HG03039 (cell line): ENCODE data around the gene PTPRM.
"Not testable (repeated sequence)": the region's sequence is repeated elsewhere in the genome, so short reads cannot be mapped to it uniquely, and the experiment has no call there.

Experiments used
- ATAC-seq: cut with Tn5 transposase; IDR thresholded peaks from one replicate; pipeline ENCODE4 v1.9.1; 2021; ENCODE audit warnings: mild to moderate bottlenecking, moderate library complexity; ENCODE audit not compliant: unreplicated experiment

Gene PTPRM

DNA sequence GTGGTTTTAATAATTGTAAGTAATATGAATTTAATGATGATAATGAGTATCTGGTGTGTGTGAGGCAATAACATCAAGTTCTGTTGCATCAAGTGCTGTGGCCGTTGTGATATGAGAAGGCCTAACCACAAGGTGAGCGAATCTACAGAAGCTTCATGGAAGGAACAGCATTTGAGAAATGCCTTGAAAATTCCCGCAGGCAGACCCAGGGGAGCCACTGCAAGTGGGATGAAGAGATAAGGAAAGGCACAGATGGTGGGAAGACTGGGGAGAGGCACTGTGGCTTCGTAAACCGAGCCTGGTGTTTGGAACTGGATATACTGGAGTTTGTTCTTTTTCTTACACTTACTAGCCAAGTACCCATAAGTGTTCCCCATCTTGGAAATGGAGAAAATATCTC, 357.5 kb downstream of the PTPRM start:
- no peak for ATAC-seq

DNA sequence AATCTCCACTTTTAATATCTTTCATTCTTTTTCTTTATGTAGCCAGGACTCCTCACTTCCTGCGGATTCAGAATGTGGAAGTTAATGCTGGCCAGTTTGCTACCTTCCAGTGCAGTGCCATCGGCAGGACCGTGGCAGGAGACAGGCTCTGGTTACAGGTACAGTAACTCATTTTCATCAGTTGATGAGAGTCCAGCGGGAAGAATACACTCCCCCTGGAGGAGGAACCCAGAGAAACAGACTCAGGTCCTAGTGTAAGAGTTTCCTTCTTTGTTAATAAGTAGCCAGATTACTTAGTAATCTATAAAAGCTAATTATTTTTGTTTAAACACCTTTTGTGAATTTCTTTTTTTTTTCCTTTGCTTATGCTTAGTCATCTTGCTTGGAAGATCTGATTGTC, 359.4 kb downstream of the PTPRM start:
- ATAC-seq = no peak

- ATAC-seq = no peak
Observed at GRCh38 chr18:7927119-7927518, 360.0 kb downstream of the PTPRM start.

GRCh38 chr18:7931763-7932162, 364.6 kb downstream of the PTPRM start:
- no peak for ATAC-seq

DNA sequence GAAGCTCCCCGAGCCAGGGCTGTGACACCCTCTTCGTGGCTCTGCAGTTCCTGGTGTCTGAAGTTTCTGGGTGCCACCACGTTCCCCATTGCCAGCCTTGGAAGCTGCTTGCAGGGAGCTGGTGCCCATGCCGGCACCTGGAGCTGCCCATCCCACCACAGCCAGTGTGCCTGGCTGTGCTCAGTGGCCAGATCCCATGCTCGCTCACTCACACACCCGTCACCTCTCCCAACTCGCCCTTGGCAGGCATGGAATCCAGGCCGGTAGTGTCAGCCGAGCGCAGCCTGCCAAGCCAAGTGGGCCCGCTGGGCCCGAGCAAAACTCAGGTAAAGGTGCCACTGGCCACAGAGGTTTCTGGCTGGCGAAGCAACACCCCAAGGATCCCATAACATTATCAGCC, 370.2 kb downstream of the PTPRM start:
- no peak for ATAC-seq

DNA sequence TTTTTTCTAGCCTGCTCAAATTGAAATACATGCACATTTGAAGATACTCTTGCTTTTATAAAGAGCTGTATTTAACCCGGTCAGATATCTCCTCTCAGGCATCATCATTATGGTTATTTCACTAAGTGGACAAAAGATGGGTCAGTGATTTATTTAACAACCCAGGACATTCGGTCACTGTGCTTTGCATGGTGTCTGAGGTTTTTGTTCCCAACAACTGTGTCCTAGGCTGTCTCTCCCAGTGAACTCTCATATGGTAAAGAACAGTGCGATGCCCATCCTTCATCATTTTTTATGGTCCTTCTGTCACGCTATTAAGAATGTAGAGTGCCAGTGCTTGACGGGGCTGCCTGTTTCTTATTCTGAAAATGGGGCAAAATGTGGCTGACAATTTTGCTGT, 372.4 kb downstream of the PTPRM start:
- no peak for ATAC-seq

DNA sequence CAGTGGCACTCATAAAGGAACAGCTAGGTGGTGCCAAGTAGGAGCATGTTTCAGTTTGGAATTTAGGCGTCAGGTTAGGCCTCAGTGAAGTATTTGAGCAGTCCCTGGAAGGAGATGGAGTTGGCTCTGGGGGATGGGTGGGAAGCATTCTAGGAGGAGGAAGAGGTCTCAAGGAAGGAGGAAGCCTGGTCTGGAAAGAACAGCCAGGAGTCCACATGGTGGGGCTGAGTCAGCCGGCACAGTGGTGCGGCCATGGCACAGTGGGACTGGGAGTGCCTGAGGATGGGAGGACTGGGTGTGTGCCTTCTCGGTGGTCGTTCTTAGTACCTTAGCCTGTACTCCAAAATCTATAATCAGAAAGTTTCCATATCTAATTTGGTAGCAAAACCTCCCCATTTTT, 373.3 kb downstream of the PTPRM start:
- ATAC-seq = no peak

GRCh38 chr18:7940971-7941370, 373.9 kb downstream of the PTPRM start:
- no peak for ATAC-seq

DNA sequence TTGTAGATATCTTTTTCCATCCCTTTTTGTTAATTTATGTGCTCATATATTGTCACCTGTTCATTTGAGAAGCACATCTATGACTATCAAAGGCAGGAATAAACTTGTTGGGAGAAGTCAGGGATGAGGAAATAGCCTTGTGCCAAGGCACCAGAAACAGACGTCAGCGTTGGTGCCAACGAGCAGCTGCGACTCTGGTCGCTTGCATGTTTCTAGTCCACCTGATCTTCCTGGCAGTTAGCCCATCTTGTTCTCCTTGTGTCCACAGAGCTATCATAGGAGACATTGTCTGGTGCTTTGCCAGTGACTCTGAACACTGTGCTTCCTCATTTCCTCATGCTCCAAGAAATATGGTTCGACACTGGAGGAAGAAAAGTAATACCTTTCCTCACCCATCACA, 374.4 kb downstream of the PTPRM start:
- ATAC-seq = no peak

- no peak for ATAC-seq
Observed at GRCh38 chr18:7945882-7946281, 378.8 kb downstream of the PTPRM start.

DNA sequence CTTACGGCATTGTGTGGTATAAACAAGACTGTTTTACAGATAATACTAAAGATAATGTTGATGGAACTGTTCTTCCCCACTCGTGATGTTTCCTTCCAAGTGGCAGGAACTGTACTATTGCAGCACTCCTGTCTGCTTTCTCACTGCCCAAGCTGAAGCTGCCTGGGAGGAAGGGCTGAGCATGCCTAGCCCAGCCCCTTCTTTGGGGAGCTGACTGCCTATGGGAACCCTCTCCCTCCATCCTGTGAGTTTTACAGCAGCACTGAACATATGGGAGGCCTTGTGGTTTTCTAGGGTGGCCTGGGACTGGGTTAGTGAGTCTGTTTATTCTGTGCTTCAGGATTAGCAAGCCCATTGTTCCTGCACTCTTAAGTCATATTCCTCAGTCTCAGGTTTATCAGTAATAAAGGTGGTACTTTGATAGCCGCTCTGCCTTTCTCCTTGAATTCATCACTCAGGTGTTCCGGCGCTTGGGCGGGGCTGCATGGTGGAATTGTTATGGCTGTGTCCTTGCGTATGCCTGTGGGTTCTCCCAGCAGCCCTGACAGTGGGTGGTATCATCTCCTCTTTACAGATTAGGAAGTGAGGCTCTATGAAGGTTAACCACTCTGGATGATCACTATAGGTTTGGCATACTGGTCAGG, 379.7 kb downstream of the PTPRM start:
- ATAC-seq = no peak

GRCh38 chr18:7950380-7951136, 383.4 kb downstream of the PTPRM start:
- ATAC-seq = no peak

DNA sequence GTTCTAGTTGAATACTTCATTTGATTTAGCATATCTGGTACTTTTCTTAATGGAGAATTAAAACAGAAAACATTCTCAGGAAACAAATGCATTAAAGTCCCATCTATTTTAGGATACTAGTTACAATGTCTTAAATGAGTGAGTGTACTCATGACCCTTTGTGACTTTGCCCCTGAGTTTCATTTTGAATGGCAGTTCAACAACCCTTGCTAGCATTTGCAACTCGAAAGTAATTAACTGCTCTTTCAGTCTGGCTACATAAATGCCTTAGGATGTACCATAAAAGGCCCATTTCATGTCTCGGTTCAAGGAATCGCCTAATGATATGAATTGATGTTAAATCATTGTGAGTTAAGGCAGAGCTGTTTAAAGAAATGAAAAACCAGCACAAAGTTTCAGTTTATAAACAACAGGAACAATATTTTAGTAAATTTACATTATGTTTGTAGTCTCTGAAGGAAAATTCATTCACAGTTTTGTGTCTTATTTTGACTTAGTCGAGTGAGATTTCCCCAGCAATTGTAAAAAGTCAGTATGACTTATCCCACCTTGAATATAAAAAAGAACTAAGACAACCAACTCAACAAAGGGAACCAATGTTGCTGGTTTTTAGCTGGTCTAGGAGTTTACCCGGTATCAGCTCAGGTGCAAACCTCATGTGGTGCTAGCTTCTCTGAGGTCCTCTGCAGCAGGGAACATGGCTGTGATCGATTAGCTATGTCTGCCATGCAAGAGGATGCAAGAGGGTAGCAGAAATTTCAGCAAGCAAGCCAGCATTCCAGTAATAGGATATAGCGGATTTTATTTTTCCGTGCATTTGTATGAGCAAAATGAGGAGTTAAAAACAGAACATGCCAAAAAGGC, 386.2 kb downstream of the PTPRM start:
- ATAC-seq = peak; percentile 72

DNA sequence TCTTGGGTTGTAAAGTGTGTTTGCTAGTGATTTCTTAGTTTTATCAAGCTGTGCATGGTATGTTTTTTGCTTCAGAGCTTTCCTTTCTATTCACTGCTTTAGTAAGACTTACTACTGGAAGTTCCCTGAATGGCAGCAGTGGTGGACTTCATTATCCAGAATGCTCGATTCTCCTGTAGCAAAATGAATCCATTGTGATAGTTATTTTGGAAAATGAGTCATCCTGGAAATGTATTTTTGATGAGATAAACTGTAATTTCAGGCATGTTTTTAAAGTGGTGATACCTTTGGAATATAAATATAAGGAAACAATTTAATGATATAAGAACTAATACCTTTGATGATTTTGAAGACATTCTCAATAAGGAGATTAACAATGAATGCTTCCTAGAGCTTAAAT, 387.1 kb downstream of the PTPRM start:
- ATAC-seq = no peak

DNA sequence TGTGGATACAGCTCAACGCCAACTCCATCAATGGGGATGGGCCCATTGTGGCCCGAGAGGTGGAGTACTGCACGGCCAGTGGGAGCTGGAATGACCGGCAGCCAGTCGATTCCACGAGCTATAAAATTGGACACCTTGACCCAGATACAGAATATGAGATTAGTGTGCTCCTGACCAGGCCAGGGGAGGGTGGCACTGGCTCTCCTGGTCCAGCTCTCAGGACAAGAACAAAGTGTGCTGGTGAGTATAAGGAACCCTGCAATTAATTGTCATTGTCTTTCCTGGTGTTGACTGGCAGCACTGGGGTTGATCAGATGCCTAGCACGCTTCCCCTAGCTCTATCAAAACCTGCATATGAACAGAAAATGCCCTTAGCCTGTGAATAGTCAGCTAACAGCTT, 388.1 kb downstream of the PTPRM start:
- ATAC-seq = no peak

GRCh38 chr18:7957297-7957696, 390.2 kb downstream of the PTPRM start:
- ATAC-seq = no peak

- ATAC-seq = no peak
Observed at GRCh38 chr18:7958081-7958896, 391.2 kb downstream of the PTPRM start.

GRCh38 chr18:7958897-7959146, 391.7 kb downstream of the PTPRM start:
- ATAC-seq = no peak

DNA sequence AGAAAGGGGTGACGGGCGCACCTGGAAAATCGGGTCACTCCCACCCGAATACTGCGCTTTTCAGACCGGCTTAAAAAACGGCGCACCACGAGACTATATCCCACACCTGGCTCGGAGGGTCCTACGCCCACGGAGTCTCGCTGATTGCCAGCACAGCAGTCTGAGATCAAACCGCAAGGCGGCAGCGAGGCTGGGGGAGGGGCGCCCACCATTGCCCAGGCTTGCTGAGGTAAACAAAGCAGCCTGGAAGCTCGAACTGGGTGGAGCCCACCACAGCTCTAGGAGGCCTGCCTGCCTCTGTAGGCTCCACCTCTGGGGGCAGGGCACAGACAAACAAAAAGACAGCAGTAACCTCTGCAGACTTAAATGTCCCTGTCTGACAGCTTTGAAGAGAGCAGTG, 399.6 kb downstream of the PTPRM start:
- ATAC-seq = not testable (repeated sequence)

DNA sequence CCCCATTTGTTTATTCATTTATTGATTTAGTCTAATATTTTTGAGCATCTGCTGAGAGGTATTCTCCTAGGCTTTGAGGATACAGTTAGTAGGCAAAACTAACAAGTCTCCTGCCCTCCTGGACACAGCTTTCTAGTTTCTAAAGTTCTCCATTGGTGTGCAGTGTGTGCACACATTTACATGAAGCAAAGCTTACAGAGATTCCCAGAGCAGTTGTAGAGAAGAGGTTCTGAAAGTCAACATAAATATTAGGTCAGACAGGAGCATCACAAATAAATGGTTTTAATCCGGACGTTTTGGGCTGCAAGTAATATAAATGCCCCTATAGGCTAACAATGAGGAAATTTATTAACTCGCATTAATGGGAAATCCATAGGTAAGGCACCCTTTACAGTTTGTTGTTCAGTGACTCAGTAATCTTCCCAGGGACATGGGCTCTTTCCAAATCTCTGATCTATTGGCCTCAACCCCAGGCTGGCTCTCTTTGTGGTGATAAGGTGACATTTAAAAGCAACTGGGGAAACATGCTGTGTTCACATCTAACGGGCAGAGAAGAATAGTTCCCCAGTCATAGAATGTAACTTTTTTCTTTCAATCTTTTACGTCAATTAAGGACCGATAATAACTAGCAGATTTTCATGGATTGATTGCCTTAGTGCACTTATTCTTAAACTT, 407.2 kb downstream of the PTPRM start:
- no peak for ATAC-seq

DNA sequence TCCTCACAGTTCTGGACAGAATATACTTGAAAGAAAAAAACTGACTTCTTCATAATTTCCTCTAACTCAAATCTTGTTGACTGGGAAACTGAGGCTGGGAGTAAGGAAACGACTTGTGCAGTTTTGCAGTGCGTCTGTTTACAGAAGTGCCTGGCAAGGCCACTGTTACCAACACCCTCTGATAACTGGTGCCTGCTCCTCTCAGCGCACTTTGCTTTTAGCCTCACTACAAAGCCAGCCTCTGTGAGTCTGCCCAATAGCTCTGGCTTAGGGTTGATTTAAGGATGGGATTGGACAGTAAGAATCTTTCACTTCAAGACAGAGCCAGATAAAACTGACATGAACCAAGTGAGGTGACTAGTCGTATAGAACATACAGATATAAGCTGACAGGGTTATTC, 410.8 kb downstream of the PTPRM start:
- ATAC-seq = no peak
